Cardiac muscle cell (in vitro differentiated cells and primary cell): ENCODE results near the gene FAM181A. TPM values are rescaled to one million over a fixed set of nuclear protein-coding genes. Genes with fewer than 3 reads are reported as not detected.

Source experiments
- DNase-seq, 2 donors: peaks; one replicate each; pipeline versions ENCODE4 v3.0.0 to v3.0.0-alpha.2; 2010 to 2017; ENCODE audit warnings: low read depth in 1 of 2, low spot score in 1 of 2
- H3K27ac ChIP-seq: fragments of 200-600 bp; sonication (generic); 2 replicates; pipeline ENCODE4 v1.5.1; 2016
- H3K27me3 ChIP-seq: fragments of 200-600 bp; sonication (generic); 2 replicates; pipeline ENCODE4 v1.6.0; 2016; ENCODE audit warnings: control low read depth
- H3K36me3 ChIP-seq: fragments of 200-600 bp; sonication (generic); 2 replicates; pipeline ENCODE4 v1.5.1; 2016; ENCODE audit warnings: control low read depth
- H3K4me1 ChIP-seq: fragments of 200-600 bp; sonication (generic); 2 replicates; pipeline ENCODE4 v1.8.1; 2017; ENCODE audit warnings: low read depth, mild to moderate bottlenecking, mixed run types
- H3K4me3 ChIP-seq: fragments of 200-600 bp; sonication (generic); 2 replicates; pipeline ENCODE4 v1.5.1; 2016; ENCODE audit warnings: mild to moderate bottlenecking
- H3K9me3 ChIP-seq: fragments of 200-600 bp; sonication (generic); 2 replicates; pipeline ENCODE4 v1.5.1; 2017; ENCODE audit warnings: low read depth, mild to moderate bottlenecking, control low read depth
- polyA plus RNA-seq: library from polyadenylated mRNA; unstranded; fragments of >200 nt; fragmentation: Nextera tagmentation; extraction: Ambion mirVana; gene quantifications from 2 replicates; pipeline ENCODE4 v1.2.1, GENCODE V29; 2016
- total RNA-seq: library from RNA; depleted of rRNA; stranded (reverse); fragments of >200 nt; gene quantifications from 2 replicates; pipeline ENCODE4 v1.2.3, GENCODE V29; 2016
- TF ChIP-seq, protein P1 (sequence below): IDR thresholded peaks from 2 replicates; pipeline ENCODE4 v1.5.1; 2012; ENCODE audit warnings: low read depth, mild to moderate bottlenecking, low read length

FAM181A gene
- total and polyA plus RNA-seq, 2 experiments from 2014 or later: not detected

DNA sequence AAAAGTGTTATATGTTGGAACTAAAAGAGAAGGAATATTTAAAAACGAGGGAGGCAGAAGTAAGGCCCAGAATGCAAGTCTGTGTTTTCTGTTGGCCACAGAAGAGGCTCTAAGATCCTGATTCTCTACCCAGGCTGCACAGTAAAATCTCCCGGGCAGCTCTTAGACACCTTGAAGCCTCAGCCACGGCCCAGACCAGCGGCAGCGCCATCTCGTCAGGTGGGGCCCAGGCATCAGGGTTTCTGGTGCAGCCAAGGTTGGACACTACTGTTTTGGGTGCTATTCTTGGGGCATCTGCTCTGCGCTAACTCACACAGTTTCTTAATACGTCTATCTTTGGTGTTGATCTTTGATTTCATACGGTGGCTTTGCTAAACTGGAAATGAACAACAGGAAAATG, 16.8 kb downstream of the FAM181A start:
- Histone ChIP-seq H3K4me1 (peaks cover 15% of the 10 kb centered on the region), H3K36me3 (peaks cover 74% of the 10 kb centered on the region), H3K4me3 (no peak overlapping the region), H3K27me3 (no peaks in the 10 kb centered on the region), H3K9me3 (no peaks in the 10 kb centered on the region), H3K27ac (peak overlapping the region; percentile 73)
- no peak for DNase-seq
- TF ChIP-seq, protein P1, sequence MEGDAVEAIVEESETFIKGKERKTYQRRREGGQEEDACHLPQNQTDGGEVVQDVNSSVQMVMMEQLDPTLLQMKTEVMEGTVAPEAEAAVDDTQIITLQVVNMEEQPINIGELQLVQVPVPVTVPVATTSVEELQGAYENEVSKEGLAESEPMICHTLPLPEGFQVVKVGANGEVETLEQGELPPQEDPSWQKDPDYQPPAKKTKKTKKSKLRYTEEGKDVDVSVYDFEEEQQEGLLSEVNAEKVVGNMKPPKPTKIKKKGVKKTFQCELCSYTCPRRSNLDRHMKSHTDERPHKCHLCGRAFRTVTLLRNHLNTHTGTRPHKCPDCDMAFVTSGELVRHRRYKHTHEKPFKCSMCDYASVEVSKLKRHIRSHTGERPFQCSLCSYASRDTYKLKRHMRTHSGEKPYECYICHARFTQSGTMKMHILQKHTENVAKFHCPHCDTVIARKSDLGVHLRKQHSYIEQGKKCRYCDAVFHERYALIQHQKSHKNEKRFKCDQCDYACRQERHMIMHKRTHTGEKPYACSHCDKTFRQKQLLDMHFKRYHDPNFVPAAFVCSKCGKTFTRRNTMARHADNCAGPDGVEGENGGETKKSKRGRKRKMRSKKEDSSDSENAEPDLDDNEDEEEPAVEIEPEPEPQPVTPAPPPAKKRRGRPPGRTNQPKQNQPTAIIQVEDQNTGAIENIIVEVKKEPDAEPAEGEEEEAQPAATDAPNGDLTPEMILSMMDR: no peak

DNA sequence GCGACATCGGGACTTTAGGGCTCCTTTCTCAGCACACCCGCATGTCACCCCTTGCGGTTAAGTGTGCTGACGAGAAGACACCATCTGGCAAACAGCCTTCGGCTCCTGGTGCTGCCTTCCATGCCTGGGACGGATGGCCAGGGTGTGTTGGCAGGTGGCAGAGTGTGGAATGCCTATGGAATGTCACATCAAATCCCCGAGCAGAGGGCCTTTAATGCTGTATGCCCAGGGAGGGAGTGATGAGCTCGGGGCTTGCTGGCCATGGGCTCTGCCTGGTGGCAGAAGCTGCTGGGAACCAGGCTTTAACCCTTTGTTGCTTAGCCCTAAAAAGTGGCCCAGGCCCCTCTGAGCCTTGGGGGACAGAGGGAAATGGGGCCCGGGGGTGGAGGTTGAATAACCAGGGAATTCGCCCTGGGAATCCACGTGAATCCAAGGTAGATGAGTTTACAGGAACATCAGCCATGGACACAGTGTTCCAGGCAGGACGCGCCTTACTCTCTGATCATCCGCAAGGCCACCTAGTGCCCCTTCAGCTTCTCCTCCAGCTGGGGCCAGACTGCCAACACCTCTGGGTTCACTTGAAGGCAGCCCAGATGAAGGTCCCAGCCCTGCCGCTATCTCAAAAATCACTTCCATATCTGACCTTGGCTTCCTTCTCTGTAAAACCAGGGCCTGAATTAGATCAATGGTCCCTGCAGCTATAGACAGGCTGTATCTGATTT, 17.4 kb downstream of the FAM181A start:
- peaks cover 15% of the 10 kb centered on the region for H3K4me1 ChIP-seq
- DNase-seq: peak in 1 of 2 donors; percentile 26
- no peaks in the 10 kb centered on the region for H3K9me3 ChIP-seq
- no peak overlapping the region for H3K4me3 ChIP-seq
- H3K27me3 ChIP-seq: no peaks in the 10 kb centered on the region
- TF ChIP-seq, protein P1: no peak
- H3K27ac ChIP-seq: peak overlapping the region; percentile 73
- H3K36me3 ChIP-seq: peaks cover 74% of the 10 kb centered on the region

- peak overlapping the region; percentile 73 for H3K27ac ChIP-seq
- DNase-seq: no peak
- no peaks in the 10 kb centered on the region for H3K27me3 ChIP-seq
- peaks cover 15% of the 10 kb centered on the region for H3K4me1 ChIP-seq
- no peak overlapping the region for H3K4me3 ChIP-seq
- TF ChIP-seq, protein P1: no peak
- peaks cover 78% of the 10 kb centered on the region for H3K36me3 ChIP-seq
- H3K9me3 ChIP-seq: no peaks in the 10 kb centered on the region
Measured at GRCh38 chr14:93945070-93945399, 17.9 kb downstream of the FAM181A start.

- peaks cover 78% of the 10 kb centered on the region for H3K36me3 ChIP-seq
- H3K9me3 ChIP-seq: no peaks in the 10 kb centered on the region
- TF ChIP-seq, protein P1: no peak
- H3K4me3 ChIP-seq: no peak overlapping the region
- H3K27ac ChIP-seq: peak overlapping the region; percentile 73
- no peaks in the 10 kb centered on the region for H3K27me3 ChIP-seq
- peak in 1 of 2 donors; percentile 23 for DNase-seq
- peaks cover 15% of the 10 kb centered on the region for H3K4me1 ChIP-seq
Measured at GRCh38 chr14:93946104-93946503, 19.0 kb downstream of the FAM181A start.

DNA sequence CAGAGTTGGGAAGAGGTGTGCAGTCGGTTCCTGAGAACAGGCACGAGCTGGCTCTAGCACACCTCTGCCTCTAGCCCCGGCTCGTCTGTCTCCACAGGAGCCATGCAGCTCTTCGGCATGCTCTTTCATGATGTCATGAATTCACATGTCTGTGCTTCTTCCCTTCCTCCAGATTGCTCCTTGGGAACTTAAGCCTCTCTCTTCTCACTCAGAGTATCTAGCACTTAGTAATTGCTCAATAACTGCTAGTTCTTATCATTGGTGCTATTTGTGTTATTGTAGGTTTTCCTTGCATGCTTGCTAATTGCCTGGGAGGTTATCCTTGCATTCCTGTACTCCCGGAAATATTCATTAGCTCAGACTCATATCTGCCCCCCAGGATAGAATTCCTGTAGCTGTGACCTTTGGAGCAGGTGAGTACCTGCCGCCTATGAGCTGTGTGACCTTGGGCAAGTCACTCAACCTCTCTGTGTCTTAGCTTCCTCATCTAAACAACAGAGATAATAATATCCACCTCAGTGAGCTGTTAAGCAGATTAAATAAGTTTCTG, 19.5 kb downstream of the FAM181A start:
- peaks cover 15% of the 10 kb centered on the region for H3K4me1 ChIP-seq
- TF ChIP-seq, protein P1: no peak
- H3K9me3 ChIP-seq: no peaks in the 10 kb centered on the region
- peaks cover 78% of the 10 kb centered on the region for H3K36me3 ChIP-seq
- no peaks in the 10 kb centered on the region for H3K27me3 ChIP-seq
- H3K4me3 ChIP-seq: no peak overlapping the region
- peak in 1 of 2 donors; percentile 40 for DNase-seq
- H3K27ac ChIP-seq: peak overlapping the region; percentile 73
